Measurements from ENCODE around the gene LFNG.

Gene LFNG

DNA sequence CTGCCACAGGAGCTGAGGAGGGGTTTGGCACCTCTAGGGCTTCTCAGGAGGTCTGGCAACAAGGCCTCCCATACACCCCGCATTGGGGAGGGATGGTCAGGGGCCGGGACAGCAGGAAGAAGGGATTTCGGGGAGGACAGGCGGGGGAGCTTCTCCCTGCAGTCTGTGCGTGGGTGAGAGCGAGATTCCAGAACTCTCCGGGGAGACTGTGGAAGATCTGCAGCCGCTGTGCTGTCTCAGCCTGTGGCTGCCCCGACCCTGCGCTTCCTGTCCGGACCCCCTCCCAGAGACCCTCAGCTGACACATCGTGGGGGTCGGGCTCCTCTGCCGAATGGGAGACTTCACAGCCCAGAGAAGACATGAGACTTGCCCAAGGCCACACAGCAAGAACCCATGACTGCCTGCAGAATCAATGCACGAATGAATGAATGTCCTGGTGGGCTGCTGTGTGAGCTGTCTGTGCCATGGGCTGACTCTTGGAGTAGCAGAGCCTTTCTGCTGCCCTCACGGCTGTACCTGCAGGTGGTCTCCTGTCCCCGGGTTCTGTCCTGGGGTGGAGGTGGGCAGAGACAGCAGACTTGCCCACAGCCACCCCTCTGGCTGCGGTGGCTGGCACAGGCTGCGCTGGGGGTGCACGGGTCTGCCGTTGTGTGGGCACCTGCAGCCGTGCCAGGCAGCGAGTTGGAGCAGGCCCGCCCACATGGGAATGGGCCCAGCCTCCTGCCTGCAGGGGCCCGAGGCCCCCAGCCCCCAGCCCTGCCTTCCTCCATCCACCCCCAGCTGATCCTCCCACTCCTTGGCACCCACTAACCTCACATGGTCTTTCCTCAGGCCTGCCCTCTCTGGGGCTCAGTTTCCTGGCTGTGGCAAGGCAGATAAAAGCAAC, 16.3 kb upstream of the LFNG start:
- DNase-seq: no peak

DNA sequence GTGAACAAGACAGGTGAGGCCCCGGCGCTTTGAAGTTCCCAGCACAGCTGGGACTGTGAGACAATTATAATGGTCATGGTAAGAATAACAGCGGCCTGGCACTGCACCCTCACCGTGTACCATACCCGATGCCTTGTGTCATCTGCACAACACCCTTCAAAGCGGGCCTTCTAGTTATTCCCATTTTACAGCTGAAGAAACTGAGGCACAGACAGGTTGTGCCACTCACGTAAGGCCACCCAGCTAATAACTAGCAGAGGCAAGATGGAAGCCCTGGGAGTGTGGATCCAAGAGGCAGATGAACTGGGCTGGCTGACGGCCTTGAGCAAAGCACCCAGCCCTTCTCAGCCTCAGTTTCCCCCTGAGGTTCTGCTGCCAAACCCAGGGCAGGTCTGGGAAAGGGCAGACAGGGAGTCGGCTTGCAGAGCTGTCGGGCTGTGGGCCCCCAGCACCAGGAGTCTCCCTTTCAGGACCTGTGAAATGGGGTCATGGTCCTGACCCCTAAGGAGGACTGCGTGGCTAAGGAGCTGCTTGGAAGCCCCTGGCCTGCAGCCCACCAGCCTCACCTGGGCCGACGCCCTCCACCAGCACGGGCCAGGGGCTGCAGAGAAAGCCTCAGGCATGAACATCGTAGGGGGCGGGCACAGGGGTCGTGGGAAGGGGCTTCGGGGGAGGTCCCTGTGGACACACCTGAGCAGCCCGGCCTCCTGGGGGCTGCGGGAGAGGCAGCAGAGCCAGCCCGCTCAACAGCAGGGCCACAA, 15.3 kb upstream of the LFNG start:
- no peak for DNase-seq

DNA sequence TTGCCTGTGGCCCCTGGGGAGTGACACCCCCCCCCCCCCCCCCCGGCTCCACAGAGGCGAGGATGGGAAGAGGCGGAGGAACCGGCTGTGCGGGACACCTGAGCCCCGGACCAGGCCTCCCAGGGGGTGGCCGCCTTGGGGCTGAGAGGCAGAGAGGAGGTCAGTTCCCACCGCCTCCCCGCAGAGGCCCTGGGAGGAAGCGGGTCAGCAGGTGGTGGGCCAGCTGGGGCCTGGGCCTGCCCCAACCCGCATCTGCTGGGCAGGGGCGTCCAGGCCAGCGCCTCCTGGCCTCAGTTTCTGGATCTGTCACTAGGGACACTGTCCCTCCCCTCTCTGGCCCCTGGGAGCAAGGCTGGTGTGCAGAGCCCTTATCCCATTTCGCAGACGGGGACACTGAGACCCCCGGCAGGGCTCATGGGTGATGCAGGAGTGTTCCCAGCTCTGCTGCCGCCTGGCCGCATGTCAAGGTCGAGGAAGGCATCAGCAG, 14.6 kb upstream of the LFNG start:
- DNase-seq: no peak

DNA sequence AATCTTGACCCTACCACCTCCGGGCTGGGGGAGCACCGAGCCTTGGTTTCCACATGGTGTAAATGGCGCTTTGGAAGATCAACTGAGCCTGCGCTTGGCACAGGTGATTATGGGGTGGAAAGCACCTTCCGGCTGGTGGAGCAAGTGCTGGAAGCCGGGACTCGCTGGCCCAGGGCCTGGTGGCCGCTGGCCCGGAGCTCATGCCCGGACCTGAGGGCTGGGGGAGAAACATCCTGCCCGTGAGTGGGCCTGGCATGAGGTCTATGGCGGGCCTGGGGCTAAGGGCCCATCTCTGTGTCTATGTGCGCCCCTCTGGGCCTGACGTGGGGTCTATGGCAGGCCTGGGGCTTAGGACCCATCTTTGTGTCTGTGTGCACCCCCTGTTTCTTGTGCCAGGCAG, 14.2 kb upstream of the LFNG start:
- no peak for DNase-seq

DNA sequence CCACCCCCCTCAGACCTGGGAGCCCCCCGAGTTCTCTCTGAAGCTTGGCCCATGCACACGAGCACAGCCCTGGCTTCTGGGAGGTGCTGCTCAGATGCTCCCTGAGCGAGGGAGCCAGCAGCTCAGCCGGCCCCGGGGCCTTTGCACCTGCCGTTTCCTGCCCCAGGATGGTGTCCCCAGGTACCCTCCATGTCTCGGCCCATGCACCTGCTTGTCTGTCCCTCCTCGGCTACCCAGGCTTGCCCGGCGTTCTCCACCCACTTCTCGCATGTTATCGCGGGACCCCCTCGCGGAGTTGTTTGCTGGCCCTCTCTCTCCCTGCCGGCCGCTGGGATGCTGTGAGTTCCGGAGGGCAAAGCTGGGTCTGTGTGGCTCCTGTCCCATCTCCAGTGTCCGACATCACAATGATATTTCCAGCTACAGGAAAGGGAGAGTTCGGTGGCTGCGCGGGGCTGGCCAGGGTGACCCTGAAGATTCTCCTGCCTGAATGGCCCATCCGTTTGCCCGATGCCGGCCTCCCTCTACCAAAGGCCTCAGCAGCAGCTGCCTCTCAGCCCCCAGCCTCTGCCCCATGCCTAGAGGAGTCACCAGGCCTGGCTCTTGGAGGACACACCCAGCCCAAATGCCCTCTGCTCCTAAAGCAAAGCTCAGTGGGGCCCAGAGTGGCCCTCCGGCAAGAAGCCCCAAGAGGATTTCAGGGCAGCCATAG, 12.2 kb upstream of the LFNG start:
- DNase-seq: no peak

DNA sequence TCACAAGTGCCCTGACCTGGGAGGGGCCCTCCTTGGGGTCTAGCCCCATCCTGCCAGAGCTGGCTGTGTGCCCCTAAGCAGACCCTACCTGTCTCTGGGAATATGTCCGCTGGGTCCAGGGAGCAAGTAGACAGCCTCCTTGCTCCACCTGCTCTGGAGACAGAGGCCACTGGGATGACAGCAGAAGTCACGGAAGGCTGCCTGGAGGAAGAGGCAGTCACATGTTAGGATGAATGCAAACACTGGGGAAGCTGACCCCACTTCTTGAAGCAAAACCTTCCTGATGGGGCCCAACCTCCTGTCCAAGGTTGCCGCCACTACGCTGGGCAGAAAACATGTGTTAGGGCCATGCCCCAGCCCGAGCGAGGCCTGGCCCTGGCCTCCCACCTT, 11.7 kb upstream of the LFNG start:
- no peak for DNase-seq

DNA sequence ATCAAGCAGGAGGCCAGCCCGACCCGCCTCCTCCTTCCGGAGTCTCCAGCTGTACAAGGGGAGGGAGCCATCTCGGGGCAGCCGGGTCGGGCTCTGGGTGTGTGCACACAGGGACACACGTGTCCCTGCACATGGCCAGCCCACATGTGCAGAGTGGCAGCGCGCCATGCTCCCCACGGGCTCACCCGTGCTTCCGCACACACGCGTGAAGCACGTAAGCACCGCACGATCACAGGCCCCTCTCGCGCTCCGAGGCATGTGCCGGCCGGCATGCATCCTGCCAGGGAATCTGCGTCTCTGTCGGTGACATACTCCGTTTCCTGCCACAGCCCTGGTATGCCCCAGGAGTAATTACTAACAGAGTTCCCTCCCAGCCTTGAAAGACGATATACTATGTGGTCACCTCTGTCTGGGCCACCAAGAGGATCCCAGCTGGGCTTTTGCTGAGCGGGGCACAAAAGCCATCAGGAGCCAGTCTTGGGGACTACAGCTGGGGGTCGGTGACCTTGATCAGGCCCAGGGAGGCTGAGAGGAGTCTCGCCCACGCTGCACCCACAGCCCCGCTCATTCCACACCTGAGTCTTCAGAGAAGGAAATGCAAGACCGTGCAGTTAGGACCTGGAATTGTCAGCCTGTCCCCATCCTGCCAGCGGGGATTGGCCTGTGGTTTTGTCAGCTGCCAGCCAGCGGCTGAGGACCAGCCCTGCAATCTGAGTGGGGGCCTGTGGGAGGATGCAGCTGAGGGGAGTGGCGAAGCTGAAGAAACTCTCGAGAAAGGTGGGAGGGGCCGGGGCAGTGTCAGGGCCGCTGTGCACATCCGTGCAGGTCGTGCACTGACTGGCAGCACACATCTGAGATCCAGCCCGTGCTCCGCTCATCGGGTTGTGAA, 11.0 kb upstream of the LFNG start:
- no peak for DNase-seq

DNA sequence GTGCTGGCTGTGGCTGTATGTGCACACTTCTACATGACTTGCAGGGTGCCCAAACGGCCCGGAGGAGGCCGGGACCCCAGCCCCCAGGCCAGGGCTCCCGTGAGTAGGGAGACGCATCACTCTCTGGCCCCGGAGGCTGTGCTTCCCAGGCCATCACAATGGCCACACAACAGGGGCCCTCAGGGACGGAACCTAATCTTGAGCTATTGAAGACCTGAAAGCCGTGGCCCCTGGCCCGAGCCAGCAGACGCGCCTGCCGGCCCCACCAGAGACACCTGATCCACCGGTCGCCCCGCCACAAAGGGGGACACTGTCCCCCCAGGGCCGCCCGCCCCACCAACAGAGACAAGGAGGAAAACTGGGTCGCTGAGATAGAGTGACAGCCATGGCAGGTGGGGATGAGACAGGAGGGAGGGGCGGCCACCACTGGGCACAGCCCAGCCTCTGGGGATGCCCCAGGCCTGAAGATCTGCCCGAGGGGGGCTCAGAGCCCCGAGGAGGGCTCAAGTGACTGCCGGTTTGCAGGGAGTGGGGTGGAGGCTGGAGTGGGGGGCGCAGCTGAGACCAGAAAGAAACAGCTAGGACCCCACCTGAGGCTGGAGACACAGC, 10.2 kb upstream of the LFNG start:
- DNase-seq: no peak

DNA sequence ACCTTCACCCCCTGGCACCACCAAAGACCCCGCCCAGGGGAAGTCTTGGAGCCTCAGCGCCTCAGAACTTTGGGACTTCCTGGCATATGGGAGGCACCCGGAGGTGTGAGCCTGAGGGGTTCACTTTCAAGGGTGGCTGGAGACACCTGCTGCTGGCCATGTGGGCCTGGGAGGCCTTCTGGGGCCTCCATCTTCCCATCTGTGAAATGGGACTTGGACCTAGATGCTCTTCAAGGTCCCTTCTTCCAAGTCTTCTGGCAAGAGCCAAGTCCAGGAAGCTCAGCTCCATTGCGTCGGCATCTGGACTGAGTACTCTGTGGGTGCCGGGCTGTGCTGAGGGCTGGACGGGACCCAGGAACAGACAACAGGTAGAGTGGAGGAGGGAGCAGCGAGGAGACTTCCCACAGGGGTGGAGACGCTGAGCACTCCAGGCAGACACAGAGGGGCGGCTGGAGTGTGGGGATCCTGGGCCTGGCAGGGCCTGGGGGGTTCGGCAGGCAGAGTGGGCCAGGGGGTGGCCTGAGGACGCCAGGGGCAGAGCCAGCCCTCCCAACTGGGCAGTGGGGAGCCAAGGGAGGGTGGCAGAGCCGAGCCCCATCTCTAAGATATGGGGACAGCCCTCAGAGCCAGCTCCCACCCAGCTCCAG, 9.3 kb upstream of the LFNG start:
- DNase-seq: no peak

DNA sequence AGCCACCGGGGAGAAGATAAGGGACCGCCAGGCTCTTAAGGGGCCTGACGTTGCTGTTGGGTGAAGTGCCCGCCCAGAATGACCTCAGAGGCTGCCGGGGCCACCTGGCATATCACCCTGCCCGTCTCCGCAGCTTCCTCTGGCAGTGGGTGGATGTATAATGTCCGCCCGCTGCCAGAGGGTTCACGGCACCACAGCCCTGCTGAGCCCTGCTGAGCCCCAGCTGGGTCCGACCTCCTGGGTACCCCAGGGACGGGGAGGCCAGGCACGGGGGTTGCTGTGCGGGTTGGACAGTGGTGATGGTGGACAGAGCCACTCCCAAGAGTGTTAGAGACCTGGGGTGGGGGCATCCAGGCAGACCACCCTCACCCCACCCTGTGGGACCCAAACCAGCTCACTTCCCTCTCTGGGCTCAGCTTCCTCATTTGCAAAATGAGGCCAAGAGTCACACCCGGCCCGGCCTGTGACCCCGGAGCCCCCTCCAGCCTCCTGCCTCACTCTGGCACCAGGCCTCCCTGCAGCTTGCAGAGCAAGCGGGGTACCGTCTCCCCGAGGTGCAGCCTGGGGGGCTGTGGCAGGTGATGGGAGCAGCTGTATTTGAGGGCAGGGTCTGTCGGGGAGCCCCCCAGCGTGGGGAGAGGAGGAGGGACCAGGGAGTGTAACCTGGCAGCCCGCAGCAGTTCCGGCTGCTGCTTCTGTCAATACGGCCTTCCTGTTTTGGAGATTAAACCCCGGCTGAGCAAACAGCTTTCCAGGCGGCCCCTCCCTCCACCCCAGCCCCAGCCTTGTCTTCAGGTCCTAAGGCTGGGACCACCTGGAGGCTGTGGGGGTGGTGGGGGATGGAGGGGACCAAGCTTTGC, 8.4 kb upstream of the LFNG start:
- DNase-seq: peak in 1 of 14 donors; percentile 36

DNA sequence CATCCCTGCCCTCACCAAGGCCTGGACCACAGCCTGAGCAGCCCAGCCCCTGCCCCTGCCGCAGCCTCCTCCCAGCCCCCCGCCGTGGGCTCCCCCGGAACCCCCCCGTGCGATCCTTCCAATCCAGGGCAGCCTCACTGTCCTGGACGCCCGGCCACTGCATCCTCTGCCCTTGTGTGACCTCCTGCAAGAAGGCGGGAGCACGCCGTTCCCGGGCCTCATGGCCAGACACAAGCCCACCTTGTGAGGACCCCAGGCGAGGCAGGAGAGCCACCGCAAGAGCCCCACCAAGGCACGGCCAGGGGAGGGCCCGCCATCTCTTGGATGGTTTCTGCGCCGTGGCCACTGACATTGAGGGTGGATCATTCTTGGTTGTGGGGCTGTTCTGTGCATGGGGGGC, 7.8 kb upstream of the LFNG start:
- DNase-seq: no peak

DNA sequence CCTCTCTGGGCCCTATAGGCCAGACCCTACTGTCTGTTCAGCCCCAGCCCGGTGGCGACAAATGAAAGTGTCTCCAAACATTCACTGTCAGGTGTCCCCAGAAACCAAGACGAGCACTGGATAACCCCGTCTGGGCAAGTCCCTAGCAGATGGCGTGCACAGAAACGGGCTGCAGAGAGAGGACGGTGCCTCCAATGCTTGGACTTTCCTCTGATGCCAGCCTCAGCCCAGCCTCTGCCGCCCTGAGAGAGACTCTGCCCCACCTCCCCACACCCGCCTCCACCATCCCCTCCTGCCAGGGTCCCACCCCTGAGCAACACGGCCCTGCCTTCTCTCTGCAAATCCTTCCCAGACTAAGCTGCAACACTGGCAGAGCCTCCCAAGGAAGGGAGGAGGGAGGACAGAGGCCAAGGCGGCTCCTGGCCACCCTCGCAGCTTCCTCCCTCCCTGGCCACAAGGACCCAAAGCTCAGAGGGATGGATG, 7.4 kb upstream of the LFNG start:
- DNase-seq: peak in 5 of 14 donors; percentile 16 to 57 (median 33)

DNA sequence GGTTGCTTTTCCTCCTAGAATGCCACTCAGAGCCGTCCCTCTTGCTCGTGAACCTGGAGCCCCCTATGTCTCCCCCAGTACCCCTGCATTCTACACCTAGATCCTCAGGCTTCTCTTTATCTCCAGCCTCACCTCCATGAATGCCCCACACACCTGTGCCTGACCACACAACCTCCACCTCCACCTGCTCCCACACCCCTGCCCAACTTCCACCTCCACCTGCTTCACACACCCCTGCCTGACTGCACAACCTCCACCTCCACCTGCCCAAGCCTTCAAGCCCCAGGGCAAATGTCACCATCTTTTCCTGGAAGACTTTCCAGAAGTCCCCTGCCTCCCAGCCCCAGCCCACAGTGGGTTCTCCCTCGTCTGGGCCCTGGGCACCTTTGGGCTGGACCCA, 6.9 kb upstream of the LFNG start:
- no peak for DNase-seq

DNA sequence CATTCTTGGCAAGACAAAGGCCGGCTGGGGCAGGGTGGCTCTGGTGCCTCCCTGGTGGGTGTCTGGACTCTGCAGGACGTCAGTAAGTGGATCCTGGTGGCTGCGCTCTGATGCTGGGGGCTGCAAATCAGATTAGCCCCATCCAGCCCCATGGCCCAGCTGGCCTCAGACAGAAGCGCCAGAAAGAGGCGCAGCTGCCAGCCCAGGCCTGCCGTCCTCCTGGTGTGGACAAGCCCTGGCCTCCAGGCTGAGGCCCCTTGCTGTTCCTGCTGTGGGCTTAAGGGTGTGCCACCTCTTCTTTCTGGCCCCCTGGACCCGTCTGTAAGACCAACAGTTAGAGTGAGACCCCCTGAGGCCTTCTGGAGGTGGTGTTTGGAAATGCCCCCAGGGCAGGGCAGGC, 5.9 kb upstream of the LFNG start:
- DNase-seq: no peak

DNA sequence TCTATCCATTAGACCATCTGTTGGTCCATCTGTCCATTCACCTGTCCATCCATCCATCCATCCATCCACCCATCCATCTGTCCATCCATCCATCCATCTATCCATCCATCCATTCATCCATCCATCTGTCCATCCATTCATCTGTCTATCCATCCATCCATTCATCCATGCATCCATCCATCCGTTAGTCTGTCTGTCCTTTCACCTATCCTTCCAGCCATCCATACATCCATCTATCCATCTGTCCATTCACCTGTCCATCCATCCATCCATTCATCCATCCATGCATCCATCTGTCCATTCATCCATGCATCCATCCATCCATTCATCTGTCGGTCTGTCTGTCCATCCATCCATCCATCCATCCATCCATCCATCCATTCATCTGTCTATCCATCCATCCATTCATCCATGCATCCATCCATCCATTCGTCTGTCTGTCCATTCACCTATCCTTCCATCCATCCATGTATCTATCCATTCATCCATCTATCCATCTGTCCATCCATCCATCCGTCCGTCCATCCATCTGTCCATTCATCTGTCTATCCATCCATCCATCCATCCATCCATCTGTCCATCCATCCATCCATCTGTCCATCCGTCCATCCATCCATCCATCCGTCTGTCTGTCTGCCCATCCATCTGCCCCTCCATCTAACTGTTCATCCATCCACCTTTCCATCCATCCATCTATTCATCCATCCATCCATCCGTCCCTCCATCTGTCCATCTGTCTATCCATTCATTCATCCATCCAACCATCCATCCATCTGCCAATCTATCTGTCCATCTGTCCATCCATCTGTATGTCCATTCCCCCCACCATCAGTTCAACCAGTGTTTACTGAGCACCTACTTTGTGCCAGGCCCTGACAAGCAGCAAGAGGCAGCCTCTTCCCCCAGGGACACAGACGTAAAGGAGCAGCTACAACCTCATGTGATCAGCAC, 4.8 kb upstream of the LFNG start:
- no peak for DNase-seq

DNA sequence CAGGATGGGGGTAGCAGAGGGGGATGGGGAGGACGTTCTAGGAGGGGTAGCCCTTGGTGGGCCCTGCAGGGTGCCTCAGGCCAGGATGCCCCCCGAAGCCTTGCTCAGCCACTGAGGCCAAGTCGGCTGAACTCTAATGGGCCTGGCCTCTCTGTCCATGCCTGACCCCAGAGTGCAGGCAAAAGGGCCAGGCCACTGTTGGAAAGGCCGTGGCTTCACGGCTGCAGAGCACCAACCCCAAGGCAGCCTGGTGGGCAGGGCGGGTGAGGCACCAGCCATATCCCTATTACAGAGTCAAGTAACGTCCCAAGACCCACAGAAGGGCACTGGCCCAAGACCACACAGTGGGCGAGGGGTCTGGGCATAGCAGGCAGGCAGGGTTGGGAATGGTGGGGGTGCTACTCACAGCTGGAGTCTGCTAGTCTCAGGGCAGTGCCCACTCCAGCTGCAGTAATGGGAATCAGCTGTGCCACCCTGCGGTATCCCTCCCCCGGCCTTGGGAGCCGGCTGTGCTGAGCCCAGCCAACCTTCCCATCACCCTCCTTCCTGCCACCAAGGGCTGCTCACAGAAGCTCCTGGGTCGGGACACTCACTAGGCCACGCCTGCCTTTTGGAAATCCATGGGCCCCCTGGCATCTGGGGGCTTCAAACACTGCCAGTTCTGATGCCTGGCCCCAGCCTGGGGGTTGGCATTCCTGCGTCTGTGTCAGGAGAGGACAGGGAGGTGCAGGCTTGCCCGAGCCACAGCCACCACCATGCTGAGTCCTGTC, 4.0 kb upstream of the LFNG start:
- peak in 2 of 14 donors; percentile 12 to 51 for DNase-seq

DNA sequence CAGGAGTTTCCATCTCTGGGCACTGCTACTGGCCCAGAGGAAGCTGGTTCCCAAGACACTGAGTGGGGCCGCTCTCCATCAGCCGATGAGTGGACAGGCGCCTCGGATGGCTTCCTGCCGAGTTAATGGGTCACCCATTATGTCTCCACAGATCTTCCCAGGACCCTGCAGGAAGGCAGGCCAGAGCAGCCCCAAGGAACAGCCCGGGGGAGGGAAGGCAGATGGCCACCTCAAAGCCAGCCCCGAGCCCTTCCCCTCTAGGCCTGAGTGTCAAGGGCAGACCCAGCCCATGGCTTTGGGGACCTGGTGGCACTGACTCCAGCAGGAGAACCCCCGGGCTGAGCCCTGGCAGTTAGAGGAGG, 3.4 kb upstream of the LFNG start:
- DNase-seq: no peak

DNA sequence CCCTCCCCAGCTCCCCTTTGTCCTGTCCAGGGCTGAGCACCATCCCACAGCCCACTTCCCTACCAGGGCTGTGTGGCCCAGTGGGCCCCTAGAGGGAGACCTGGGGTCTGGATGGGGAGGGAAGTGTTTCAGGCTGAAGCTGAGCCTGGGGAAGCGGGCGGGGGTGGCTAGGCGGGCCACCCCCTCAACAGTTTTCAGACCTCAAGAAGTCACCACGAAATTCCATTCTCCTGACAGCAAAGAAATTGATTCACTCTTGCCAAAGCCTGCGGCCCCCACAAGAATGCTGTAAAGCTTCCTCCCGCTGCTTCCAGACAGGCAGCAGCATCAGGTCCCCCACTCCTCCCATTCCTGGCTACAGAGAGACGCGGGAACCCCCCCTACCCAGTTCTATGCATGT, 2.5 kb upstream of the LFNG start:
- no peak for DNase-seq
